ENCODE data around the gene GALNTL6. TPM values are rescaled to one million over a fixed set of nuclear protein-coding genes. Genes with fewer than 3 reads are reported as not detected.

Gene GALNTL6
- total and polyA plus RNA-seq, 4 donors = 0.08 to 0.09 (median 0.09) TPM; not detected in 1

DNA sequence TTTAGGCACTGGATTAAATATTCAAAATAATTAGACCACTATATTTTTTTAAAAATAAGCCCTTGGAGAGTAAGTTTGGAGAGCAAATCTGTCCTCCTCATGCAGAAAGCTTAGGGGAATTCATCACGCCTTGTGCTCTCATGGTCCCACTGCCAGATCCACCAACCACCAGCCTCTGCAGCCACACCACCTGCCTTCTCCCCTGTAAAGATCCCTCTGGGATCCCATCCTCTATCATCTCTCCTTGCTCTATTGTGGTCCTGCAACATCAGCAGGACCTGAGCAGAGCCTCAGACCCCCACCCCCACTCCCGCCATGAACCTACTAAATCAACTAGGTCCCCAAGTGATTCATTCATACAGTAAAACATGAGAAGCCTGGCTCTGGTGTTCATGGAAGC, 872.8 kb downstream of the GALNTL6 start:
- Histone ChIP-seq H3K9me3 (ENCODE audit: control insufficient read depth in 4 of 4, insufficient read depth in 3 of 4, low read length in 3 of 4) (peaks cover 0 to 2% (median 0%) of the 10 kb centered on the region in 4 donors), H3K4me1 (ENCODE audit: control insufficient read depth in 5 of 5, insufficient read depth in 5 of 5, low read length in 5 of 5) (no peaks in the 10 kb centered on the region), H3K27me3 (ENCODE audit: control insufficient read depth in 3 of 3, insufficient read depth in 3 of 3, low read length in 2 of 3) (no peaks in the 10 kb centered on the region), H3K27ac (ENCODE audit: low read depth in 1 of 2, low read length in 1 of 2) (no peak overlapping the region), H3K36me3 (ENCODE audit: control insufficient read depth in 4 of 4, insufficient read depth in 4 of 4, low read length in 4 of 4) (no peaks in the 10 kb centered on the region), H3K4me3 (no peak overlapping the region), H3K9ac (ENCODE audit: insufficient read depth in 1 of 2, low read length in 2 of 2) (no peak overlapping the region)
- ATAC-seq (ENCODE audit: insufficient read depth, low FRiP score) (no peak), DNase-seq (no peak)
- TF ChIP-seq, protein P1, sequence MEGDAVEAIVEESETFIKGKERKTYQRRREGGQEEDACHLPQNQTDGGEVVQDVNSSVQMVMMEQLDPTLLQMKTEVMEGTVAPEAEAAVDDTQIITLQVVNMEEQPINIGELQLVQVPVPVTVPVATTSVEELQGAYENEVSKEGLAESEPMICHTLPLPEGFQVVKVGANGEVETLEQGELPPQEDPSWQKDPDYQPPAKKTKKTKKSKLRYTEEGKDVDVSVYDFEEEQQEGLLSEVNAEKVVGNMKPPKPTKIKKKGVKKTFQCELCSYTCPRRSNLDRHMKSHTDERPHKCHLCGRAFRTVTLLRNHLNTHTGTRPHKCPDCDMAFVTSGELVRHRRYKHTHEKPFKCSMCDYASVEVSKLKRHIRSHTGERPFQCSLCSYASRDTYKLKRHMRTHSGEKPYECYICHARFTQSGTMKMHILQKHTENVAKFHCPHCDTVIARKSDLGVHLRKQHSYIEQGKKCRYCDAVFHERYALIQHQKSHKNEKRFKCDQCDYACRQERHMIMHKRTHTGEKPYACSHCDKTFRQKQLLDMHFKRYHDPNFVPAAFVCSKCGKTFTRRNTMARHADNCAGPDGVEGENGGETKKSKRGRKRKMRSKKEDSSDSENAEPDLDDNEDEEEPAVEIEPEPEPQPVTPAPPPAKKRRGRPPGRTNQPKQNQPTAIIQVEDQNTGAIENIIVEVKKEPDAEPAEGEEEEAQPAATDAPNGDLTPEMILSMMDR (IDR thresholded peaks at IDR 0.05; ENCODE audit: control extremely low read depth, extremely low read depth) = no peak
- WGBS, 2 donors = 86 to 88% methylated on average over 2 of the region's 2 CpGs

DNA sequence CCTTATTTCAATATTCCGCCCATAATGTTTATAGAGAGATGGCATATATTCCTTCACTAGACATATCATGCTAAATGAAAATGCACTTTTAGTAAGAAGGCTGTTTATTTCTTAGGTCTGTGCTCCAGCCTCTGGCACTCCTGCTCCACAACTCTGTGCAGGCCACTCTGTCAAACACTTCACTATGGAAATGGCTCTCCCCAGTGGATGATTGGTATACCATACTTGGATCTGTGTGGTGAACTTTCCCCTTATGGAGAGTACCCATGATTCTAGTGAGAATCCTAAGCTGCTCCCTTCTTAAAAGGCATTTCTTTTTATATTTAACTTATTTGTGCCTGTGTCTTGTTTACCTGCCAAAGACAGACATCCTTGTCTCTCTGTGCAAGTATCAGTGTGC, 875.3 kb downstream of the GALNTL6 start:
- TF ChIP-seq, protein P1 (IDR thresholded peaks at IDR 0.05; ENCODE audit: control extremely low read depth, extremely low read depth) = no peak
- Histone ChIP-seq H3K4me3 (no peak overlapping the region), H3K36me3 (ENCODE audit: control insufficient read depth in 4 of 4, insufficient read depth in 4 of 4, low read length in 4 of 4) (no peaks in the 10 kb centered on the region), H3K9ac (ENCODE audit: insufficient read depth in 1 of 2, low read length in 2 of 2) (no peak overlapping the region), H3K9me3 (ENCODE audit: control insufficient read depth in 4 of 4, insufficient read depth in 3 of 4, low read length in 3 of 4) (peaks cover 0 to 10% (median 1%) of the 10 kb centered on the region in 4 donors), H3K4me1 (ENCODE audit: control insufficient read depth in 5 of 5, insufficient read depth in 5 of 5, low read length in 5 of 5) (no peaks in the 10 kb centered on the region), H3K27ac (ENCODE audit: low read depth in 1 of 2, low read length in 1 of 2) (no peak overlapping the region), H3K27me3 (ENCODE audit: control insufficient read depth in 3 of 3, insufficient read depth in 3 of 3, low read length in 2 of 3) (no peaks in the 10 kb centered on the region)
- DNase-seq (no peak), ATAC-seq (ENCODE audit: insufficient read depth, low FRiP score) (no peak)
- WGBS, 2 donors = 89 to 96% methylated on average over 1 of the region's 1 CpG

DNA sequence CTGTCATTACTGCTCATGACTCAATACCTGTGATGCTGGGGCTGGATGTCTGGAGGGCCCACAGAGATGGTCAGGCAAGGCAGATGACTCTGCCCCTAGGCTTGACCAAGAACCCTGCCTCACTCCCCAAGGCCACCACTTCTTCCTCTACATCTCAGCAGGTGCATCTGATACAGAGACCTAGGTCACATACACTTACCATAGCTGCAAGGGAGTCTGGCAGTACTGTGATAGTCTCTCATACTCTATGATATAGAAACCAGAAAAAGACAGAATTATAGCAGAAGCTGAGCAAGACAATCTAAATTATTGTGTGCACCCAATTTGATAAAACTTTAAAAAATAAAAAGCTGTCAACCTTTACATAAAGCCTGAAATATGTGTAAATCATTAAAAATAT, 878.3 kb downstream of the GALNTL6 start:
- no peak overlapping the region for H3K4me3 ChIP-seq
- H3K27me3 ChIP-seq (ENCODE audit: control insufficient read depth in 3 of 3, insufficient read depth in 3 of 3, low read length in 2 of 3) = no peaks in the 10 kb centered on the region
- H3K9ac ChIP-seq (ENCODE audit: insufficient read depth in 1 of 2, low read length in 2 of 2) = no peak overlapping the region
- TF ChIP-seq, protein P1 (IDR thresholded peaks at IDR 0.05; ENCODE audit: control extremely low read depth, extremely low read depth) = no peak
- DNase-seq (no peak), ATAC-seq (ENCODE audit: insufficient read depth, low FRiP score) (no peak)
- H3K36me3 ChIP-seq (ENCODE audit: control insufficient read depth in 4 of 4, insufficient read depth in 4 of 4, low read length in 4 of 4) = no peaks in the 10 kb centered on the region
- peaks cover 0 to 10% (median 1%) of the 10 kb centered on the region in 4 donors for H3K9me3 ChIP-seq (ENCODE audit: control insufficient read depth in 4 of 4, insufficient read depth in 3 of 4, low read length in 3 of 4)
- H3K4me1 ChIP-seq (ENCODE audit: control insufficient read depth in 5 of 5, insufficient read depth in 5 of 5, low read length in 5 of 5) = no peaks in the 10 kb centered on the region
- H3K27ac ChIP-seq (ENCODE audit: low read depth in 1 of 2, low read length in 1 of 2) = no peak overlapping the region

DNA sequence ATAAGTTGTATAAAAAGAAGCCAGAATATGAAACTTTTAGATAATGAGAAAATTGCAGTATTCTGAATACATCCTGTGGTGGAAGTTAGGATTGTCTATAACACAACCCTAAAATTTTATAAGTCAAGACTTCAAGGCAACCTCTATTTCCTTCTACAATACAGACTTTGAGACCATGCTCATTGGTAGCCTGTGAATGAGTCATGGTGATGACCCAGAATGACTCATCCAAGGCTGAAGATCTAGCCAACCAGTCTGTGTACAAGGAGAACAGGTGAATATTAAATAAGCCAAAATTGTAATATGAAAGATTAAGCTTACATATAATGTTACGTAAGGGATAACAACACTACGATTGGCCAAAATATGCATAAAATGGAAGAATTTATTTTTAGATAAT, 879.5 kb downstream of the GALNTL6 start:
- TF ChIP-seq, protein P1 (IDR thresholded peaks at IDR 0.05; ENCODE audit: control extremely low read depth, extremely low read depth) = no peak
- Histone ChIP-seq H3K9ac (ENCODE audit: insufficient read depth in 1 of 2, low read length in 2 of 2) (no peak overlapping the region), H3K36me3 (ENCODE audit: control insufficient read depth in 4 of 4, insufficient read depth in 4 of 4, low read length in 4 of 4) (no peaks in the 10 kb centered on the region), H3K4me1 (ENCODE audit: control insufficient read depth in 5 of 5, insufficient read depth in 5 of 5, low read length in 5 of 5) (no peaks in the 10 kb centered on the region), H3K4me3 (no peak overlapping the region), H3K27me3 (ENCODE audit: control insufficient read depth in 3 of 3, insufficient read depth in 3 of 3, low read length in 2 of 3) (no peaks in the 10 kb centered on the region), H3K27ac (ENCODE audit: low read depth in 1 of 2, low read length in 1 of 2) (no peak overlapping the region), H3K9me3 (ENCODE audit: control insufficient read depth in 4 of 4, insufficient read depth in 3 of 4, low read length in 3 of 4) (peaks cover 0 to 10% (median 1%) of the 10 kb centered on the region in 4 donors)
- WGBS, 2 donors = 75 to 78% methylated on average over 2 of the region's 2 CpGs
- ATAC-seq (ENCODE audit: insufficient read depth, low FRiP score) = no peak
- no peak for DNase-seq
